Osteoblast (primary cell): Measurements from ENCODE around the gene SLC7A14. TPM values are rescaled to one million over a fixed set of nuclear protein-coding genes. Genes with fewer than 3 reads are reported as not detected.

Source experiments
- DNase-seq: peaks from one replicate; pipeline ENCODE4 v3.0.0; 2011; ENCODE audit warnings: low spot score, mixed read lengths; ENCODE audit not compliant: insufficient read length; ENCODE audit errors: missing footprints
- H2AFZ ChIP-seq: 2 replicates; pipeline ENCODE4 v1.6.0; 2011; ENCODE audit warnings: mild to moderate bottlenecking, low read length
- H3K27ac ChIP-seq: 2 replicates; pipeline ENCODE4 v1.5.1; 2011; ENCODE audit warnings: mild to moderate bottlenecking, low read depth, low read length, moderate library complexity
- H3K27me3 ChIP-seq: 2 replicates; pipeline ENCODE4 v1.6.0; 2012; ENCODE audit warnings: mild to moderate bottlenecking, control low read depth, inconsistent platforms, low read length, moderate library complexity; ENCODE audit not compliant: insufficient read depth
- H3K36me3 ChIP-seq: 2 replicates; pipeline ENCODE4 v1.5.1; 2011; ENCODE audit warnings: mild to moderate bottlenecking, low read length, control low read depth, moderate library complexity; ENCODE audit not compliant: insufficient read depth
- H3K4me1 ChIP-seq: 2 replicates; pipeline ENCODE4 v1.5.1; 2011; ENCODE audit warnings: mild to moderate bottlenecking, low read length, control low read depth, moderate library complexity; ENCODE audit not compliant: insufficient read depth
- H3K4me2 ChIP-seq: 2 replicates; pipeline ENCODE4 v1.6.0; 2011; ENCODE audit warnings: mild to moderate bottlenecking, low read length; ENCODE audit not compliant: insufficient read depth
- H3K4me3 ChIP-seq: fragments of 200-600 bp; sonication (generic); 3 replicates; pipeline ENCODE4 v1.5.1; 2012; ENCODE audit warnings: mild to moderate bottlenecking, low read length, inconsistent platforms; ENCODE audit not compliant: insufficient read depth
- H3K79me2 ChIP-seq: 2 replicates; pipeline ENCODE4 v1.6.0; 2012; ENCODE audit warnings: mild to moderate bottlenecking, low read length, control low read depth, inconsistent platforms; ENCODE audit not compliant: insufficient read depth
- H3K9me3 ChIP-seq: 2 replicates; pipeline ENCODE4 v1.5.1; 2011; ENCODE audit warnings: low read depth, low read length, control low read depth
- H4K20me1 ChIP-seq: 2 replicates; pipeline ENCODE4 v1.6.0; 2012; ENCODE audit warnings: mild to moderate bottlenecking, low read length, control low read depth; ENCODE audit not compliant: insufficient read depth
- total RNA-seq: library from RNA; depleted of rRNA; stranded (reverse); fragments of >200 nt; gene quantifications from 2 replicates; pipeline ENCODE4 v1.2.3, GENCODE V29; 2012
- TF ChIP-seq, protein P1 (sequence below): IDR thresholded peaks from 2 replicates; pipeline ENCODE4 v1.5.1; 2011; ENCODE audit warnings: mild to moderate bottlenecking, low read depth, low read length, moderate library complexity; ENCODE audit errors: extremely low read depth

SLC7A14 gene
- total RNA-seq, 1 donor = 0.36 TPM

DNA sequence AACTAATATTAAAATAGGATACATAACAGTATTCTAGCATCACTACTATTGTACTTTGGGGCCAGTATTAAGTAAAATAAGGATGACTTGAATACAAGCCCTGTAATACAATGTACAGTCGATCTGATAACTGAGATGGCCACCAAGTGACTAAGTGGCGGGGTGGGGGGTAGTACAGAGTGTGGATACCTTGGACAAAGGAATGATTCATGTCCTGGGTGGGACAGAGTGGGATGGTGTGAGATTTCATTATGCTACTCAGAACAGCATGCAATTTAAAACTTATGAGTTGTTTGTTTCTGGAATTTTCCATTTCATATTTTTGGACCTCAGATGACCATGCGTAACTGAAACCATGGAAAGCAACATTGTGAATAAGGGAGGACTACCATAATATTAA is 46.0 kb downstream of the SLC7A14 start:
- DNase-seq = no peak
- TF ChIP-seq, protein P1, sequence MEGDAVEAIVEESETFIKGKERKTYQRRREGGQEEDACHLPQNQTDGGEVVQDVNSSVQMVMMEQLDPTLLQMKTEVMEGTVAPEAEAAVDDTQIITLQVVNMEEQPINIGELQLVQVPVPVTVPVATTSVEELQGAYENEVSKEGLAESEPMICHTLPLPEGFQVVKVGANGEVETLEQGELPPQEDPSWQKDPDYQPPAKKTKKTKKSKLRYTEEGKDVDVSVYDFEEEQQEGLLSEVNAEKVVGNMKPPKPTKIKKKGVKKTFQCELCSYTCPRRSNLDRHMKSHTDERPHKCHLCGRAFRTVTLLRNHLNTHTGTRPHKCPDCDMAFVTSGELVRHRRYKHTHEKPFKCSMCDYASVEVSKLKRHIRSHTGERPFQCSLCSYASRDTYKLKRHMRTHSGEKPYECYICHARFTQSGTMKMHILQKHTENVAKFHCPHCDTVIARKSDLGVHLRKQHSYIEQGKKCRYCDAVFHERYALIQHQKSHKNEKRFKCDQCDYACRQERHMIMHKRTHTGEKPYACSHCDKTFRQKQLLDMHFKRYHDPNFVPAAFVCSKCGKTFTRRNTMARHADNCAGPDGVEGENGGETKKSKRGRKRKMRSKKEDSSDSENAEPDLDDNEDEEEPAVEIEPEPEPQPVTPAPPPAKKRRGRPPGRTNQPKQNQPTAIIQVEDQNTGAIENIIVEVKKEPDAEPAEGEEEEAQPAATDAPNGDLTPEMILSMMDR = no peak
- Histone ChIP-seq H3K4me2 (no peak overlapping the region), H3K4me3 (no peak overlapping the region), H3K27ac (no peak overlapping the region), H3K4me1 (no peaks in the 10 kb centered on the region), H3K27me3 (no peaks in the 10 kb centered on the region), H3K9me3 (no peaks in the 10 kb centered on the region), H3K79me2 (no peaks in the 10 kb centered on the region), H3K36me3 (no peaks in the 10 kb centered on the region), H2AFZ (no peak overlapping the region), H4K20me1 (no peaks in the 10 kb centered on the region)

DNA sequence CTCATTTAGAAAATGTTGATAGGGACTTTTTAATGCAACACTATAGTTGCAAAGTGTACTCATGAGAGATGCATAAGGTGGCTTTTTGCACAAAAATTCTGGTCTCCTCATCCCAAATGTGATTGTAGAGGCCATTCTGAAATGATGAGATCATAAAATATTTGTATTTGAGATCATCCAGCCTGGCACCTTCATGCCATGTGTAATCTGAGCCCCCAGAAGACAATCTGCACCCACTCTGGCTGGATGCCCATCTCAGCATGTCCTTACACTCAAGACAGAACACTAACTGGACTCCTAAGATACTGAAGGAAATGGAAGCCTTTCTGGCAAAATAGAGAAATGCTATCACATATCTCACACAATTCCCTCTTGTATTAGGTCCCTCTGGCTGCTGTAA is 49.2 kb downstream of the SLC7A14 start:
- Histone ChIP-seq H4K20me1 (no peaks in the 10 kb centered on the region), H3K9me3 (no peaks in the 10 kb centered on the region), H3K27ac (no peak overlapping the region), H3K4me2 (no peak overlapping the region), H3K27me3 (no peaks in the 10 kb centered on the region), H3K4me3 (no peak overlapping the region), H3K4me1 (peaks cover 7% of the 10 kb centered on the region), H3K79me2 (no peaks in the 10 kb centered on the region), H3K36me3 (no peaks in the 10 kb centered on the region), H2AFZ (no peak overlapping the region)
- DNase-seq = no peak
- TF ChIP-seq, protein P1 = no peak

DNA sequence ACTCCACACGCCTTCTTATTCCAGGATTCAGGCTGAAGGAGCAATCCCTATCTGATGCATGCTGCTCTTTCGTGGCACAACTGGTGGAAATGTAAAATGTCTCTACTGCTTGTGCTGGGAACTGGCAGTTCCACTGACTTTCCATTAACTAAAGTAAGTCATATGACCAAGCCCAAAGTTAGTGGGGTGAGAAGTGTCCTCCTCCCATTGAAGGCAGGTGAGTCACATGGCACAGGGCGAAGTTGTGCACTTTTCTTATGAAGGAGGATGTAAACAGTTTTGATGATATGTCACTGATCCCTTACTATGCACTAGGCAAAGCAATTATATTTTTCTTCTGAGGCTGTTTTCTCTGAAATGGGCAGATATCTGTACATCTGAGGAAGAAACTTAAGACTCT is 51.6 kb downstream of the SLC7A14 start:
- H4K20me1 ChIP-seq = no peaks in the 10 kb centered on the region
- H3K9me3 ChIP-seq = no peaks in the 10 kb centered on the region
- DNase-seq = no peak
- TF ChIP-seq, protein P1 = no peak
- no peaks in the 10 kb centered on the region for H3K36me3 ChIP-seq
- H3K4me2 ChIP-seq = no peak overlapping the region
- H3K4me3 ChIP-seq = no peak overlapping the region
- peaks cover 11% of the 10 kb centered on the region for H3K4me1 ChIP-seq
- no peaks in the 10 kb centered on the region for H3K79me2 ChIP-seq
- no peak overlapping the region for H2AFZ ChIP-seq
- no peaks in the 10 kb centered on the region for H3K27me3 ChIP-seq
- no peak overlapping the region for H3K27ac ChIP-seq

DNA sequence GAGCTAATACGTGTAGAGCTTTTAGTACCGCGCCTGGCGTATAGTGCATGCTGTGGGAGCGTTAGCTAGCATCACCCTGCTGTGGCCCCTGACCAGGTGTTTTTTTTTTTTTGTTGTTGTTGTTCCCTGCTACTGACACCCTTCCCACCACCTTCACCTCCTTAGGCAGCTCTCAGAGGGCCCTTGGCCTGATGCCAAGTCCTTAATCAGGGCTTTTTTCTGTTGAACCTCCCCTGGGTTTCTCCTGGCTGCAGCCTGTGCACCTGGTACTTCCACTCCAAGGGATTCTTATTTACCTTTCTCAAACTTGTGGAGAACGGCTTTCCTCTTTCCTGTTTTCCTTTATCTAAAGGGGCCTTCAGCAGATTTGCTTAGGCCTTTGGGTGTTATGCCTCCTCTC is 53.3 kb downstream of the SLC7A14 start:
- no peak overlapping the region for H2AFZ ChIP-seq
- H3K4me1 ChIP-seq = peaks cover 11% of the 10 kb centered on the region
- H3K27ac ChIP-seq = no peak overlapping the region
- DNase-seq = no peak
- no peaks in the 10 kb centered on the region for H3K79me2 ChIP-seq
- peaks cover 5% of the 10 kb centered on the region for H3K27me3 ChIP-seq
- H3K4me3 ChIP-seq = no peak overlapping the region
- H3K9me3 ChIP-seq = no peaks in the 10 kb centered on the region
- H4K20me1 ChIP-seq = no peaks in the 10 kb centered on the region
- TF ChIP-seq, protein P1 = no peak
- H3K4me2 ChIP-seq = no peak overlapping the region
- H3K36me3 ChIP-seq = no peaks in the 10 kb centered on the region
